CD8-positive, alpha-beta memory T cell (primary cell): ENCODE measurements around the gene BPTF. TPM values are rescaled to one million over a fixed set of nuclear protein-coding genes. Genes with fewer than 3 reads are reported as not detected.
"Not testable (repeated sequence)": the region's sequence is repeated elsewhere in the genome, so short reads cannot be mapped to it uniquely, and the experiment has no call there.

Experiments used
- CTCF ChIA-PET: fragments of 350-600 bp; sonication (Branson Sonifier 250); formaldehyde crosslinking; loops from one replicate; lab custom pipeline; 2021; ENCODE audit warnings: antibody characterized with exemption; lab: Charles Lee
- POLR2A ChIA-PET: fragments of 350-600 bp; sonication (Branson Sonifier 250); formaldehyde crosslinking; loops from one replicate; lab custom pipeline; 2021; ENCODE audit warnings: antibody characterized with exemption; lab: Charles Lee
- DNase-seq, 5 donors: peaks; one replicate each; pipeline versions ENCODE4 v3.0.0 to v3.0.0-alpha.2; 2020 to 2022; ENCODE audit warnings: mixed read lengths in 1 of 5
- H3K27ac ChIP-seq: one replicate; pipeline ENCODE4 v1.7.0; 2013; ENCODE audit warnings: low read depth, mild to moderate bottlenecking, low read length, moderate library complexity
- H3K27me3 ChIP-seq: 2 replicates; pipeline ENCODE4 v1.7.0; 2013; ENCODE audit warnings: low read length, mild to moderate bottlenecking; ENCODE audit not compliant: insufficient read depth, poor library complexity, severe bottlenecking
- H3K36me3 ChIP-seq: 2 replicates; pipeline ENCODE4 v1.7.0; 2013; ENCODE audit warnings: mild to moderate bottlenecking, low read length, moderate library complexity; ENCODE audit not compliant: insufficient read depth
- H3K4me1 ChIP-seq: 2 replicates; pipeline ENCODE4 v1.7.0; 2013; ENCODE audit warnings: mild to moderate bottlenecking, low read length, moderate library complexity; ENCODE audit not compliant: insufficient read depth
- H3K4me3 ChIP-seq: 2 replicates; pipeline ENCODE4 v1.7.0; 2013; ENCODE audit warnings: mild to moderate bottlenecking, low read length
- H3K9me3 ChIP-seq: 2 replicates; pipeline ENCODE4 v1.7.0; 2013; ENCODE audit warnings: mild to moderate bottlenecking, low read length
- H3K27ac Mint-ChIP-seq, 8 donors: one replicate each; pipeline ENCODE4 v1.8.0; 2020 to 2021; ENCODE audit warnings: mixed read lengths in 8 of 8, mild to moderate bottlenecking in 6 of 8, inconsistent platforms in 3 of 8, moderate library complexity in 3 of 8
- H3K27me3 Mint-ChIP-seq, 2 donors: one replicate each; pipeline ENCODE4 v1.8.0; 2020 to 2021; ENCODE audit warnings: mixed read lengths in 2 of 2, mild to moderate bottlenecking in 1 of 2, moderate library complexity in 1 of 2
- H3K36me3 Mint-ChIP-seq, 3 donors: one replicate each; pipeline ENCODE4 v1.8.0; 2020 to 2021; ENCODE audit warnings: mixed read lengths in 3 of 3, inconsistent platforms in 1 of 3, mild to moderate bottlenecking in 1 of 3
- H3K4me1 Mint-ChIP-seq, 3 donors: one replicate each; pipeline ENCODE4 v1.8.0; 2020 to 2021; ENCODE audit warnings: mixed read lengths in 3 of 3, inconsistent platforms in 1 of 3, mild to moderate bottlenecking in 1 of 3
- H3K4me3 Mint-ChIP-seq, 7 donors: one replicate each; pipeline ENCODE4 v1.8.0; 2020 to 2021; ENCODE audit warnings: mixed read lengths in 7 of 7, mild to moderate bottlenecking in 6 of 7, moderate library complexity in 4 of 7, inconsistent platforms in 2 of 7
- H3K9me3 Mint-ChIP-seq, 5 donors: one replicate each; pipeline ENCODE4 v1.8.0; 2020 to 2022; ENCODE audit warnings: mixed read lengths in 5 of 5, mild to moderate bottlenecking in 3 of 5, moderate library complexity in 2 of 5, inconsistent platforms in 1 of 5
- polyA plus RNA-seq: library from polyadenylated mRNA; unstranded; fragments of 300-500 nt; fragmentation: Illumina TruSeq; gene quantifications from one replicate; pipeline ENCODE4 v1.2.3, GENCODE V29; 2021
- total RNA-seq, 2 experiments: library from RNA; stranded (reverse); gene quantifications; one replicate each; pipeline ENCODE4 v1.2.3, GENCODE V29; 2021

BPTF gene
- total and polyA plus RNA-seq, 3 experiments from 2014 or later, result 25.1 to 82.4 (median 78.8) TPM

DNA sequence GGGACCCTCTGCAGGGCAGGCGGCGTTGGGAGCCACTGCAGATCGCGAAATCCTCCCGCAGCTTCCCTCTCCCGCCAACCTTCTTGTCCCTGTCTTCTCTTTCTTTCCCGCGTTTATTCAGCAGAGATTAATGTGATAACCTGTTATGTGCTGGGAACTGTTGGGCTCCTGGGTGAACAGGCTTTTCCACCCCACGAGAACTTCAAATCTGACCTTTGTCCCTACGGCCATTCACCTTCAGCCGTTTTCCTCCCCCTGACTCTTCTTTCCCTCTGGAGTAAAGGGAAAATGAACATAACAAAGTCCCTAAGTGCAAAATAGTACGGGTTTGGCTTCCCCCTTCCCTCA lies 195.1 kb downstream of the BPTF start:
- CTCF ChIA-PET, result interaction anchor here (0.7 to 1.8 kb wide), 9 partner anchors 10 to 363 kb away, joined by 3 to 14 read pairs (median 3); partner anchors contain the start of genes C17orf58 and KPNA2

DNA sequence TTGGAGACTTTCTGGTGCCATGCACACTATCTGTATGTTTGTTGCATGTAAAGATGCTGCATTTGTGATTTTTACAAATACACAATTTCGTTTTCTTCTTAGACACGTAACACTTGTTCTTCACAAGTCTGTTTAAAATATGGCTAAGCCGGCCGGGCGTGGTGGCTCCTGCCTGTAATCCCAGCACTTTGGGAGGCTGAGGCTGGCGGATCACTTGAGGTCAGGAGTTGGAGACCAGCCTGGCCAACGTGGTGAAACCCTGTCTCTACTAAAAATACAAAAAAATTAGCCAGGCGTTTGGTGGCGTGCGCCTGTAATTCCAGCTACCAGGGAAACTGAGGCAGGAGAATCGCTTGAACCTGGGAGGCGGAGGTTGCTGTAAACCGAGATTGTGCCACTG lies 195.5 kb downstream of the BPTF start:
- Mint-ChIP-seq H3K27ac (peak overlapping the region; percentile 74 to 97 (median 92)), H3K4me3 (peak overlapping the region; percentile 84 to 92 (median 86)), H3K4me1 (peaks cover 15 to 24% (median 21%) of the 10 kb centered on the region in 3 donors)
- DNase-seq, H3K36me3 Mint-ChIP-seq, H3K27me3 Mint-ChIP-seq, H3K4me1 ChIP-seq, H3K36me3 ChIP-seq, H3K27me3 ChIP-seq, H3K9me3 Mint-ChIP-seq, H3K9me3 ChIP-seq: not testable (repeated sequence)
- POLR2A ChIA-PET, result interaction anchor here (0.9 to 1.5 kb wide), 2 partner anchors 12 to 66 kb away, joined by 3 to 5 read pairs; no protein-coding TSS in a partner anchor
- CTCF ChIA-PET, result interaction anchor here (0.7 to 1.8 kb wide), 3 partner anchors 11 to 363 kb away, joined by 3 to 14 read pairs (median 13); partner anchors contain the start of gene KPNA2
- peak overlapping the region; percentile 57 for H3K27ac ChIP-seq
- peak overlapping the region; percentile 61 for H3K4me3 ChIP-seq

More for the DNA sequence above, 195.1 kb downstream of the BPTF start:
- Histone ChIP-seq H3K27ac (peak overlapping the region; percentile 57), H3K9me3 (no peaks in the 10 kb centered on the region), H3K27me3 (no peaks in the 10 kb centered on the region), H3K4me1 (peaks cover 9% of the 10 kb centered on the region), H3K4me3 (peak overlapping the region; percentile 61), H3K36me3 (no peaks in the 10 kb centered on the region)
- H3K36me3 Mint-ChIP-seq, result peaks cover 0 to 8% (median 0%) of the 10 kb centered on the region in 3 donors
- POLR2A ChIA-PET, result interaction anchor here (0.9 to 1.5 kb wide), 3 partner anchors 12 to 66 kb away, joined by 3 to 8 read pairs (median 5); no protein-coding TSS in a partner anchor
- H3K27me3 Mint-ChIP-seq, result peaks cover 0 to 7% of the 10 kb centered on the region in 2 donors
- H3K27ac Mint-ChIP-seq, result peak overlapping the region; percentile 74 to 97 (median 92)
- H3K4me3 Mint-ChIP-seq, result peak overlapping the region; percentile 84 to 92 (median 86)
- no peak for DNase-seq
- H3K4me1 Mint-ChIP-seq, result peaks cover 15 to 24% (median 21%) of the 10 kb centered on the region in 3 donors
- peaks cover 0 to 6% (median 0%) of the 10 kb centered on the region in 5 donors for H3K9me3 Mint-ChIP-seq

DNA sequence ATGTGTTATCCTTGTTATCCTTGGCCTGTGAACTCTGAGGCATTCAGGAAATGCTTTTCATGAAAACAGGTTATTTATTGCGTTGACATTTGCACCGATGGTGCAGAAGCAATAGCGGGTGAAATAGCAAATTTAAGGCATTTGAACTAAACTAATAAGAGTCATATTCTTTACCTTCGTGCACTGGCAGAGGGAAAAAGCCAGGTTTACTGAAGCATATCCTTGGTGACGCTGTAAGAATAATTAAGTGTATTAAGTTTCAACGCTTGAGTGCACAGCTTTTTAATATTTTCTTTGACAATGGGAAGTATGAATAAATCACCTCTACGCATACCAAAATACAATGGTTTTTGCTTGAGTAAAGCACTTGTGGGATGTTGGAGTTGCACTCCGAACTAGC lies 196.7 kb downstream of the BPTF start:
- H3K4me3 ChIP-seq, result no peak overlapping the region
- Mint-ChIP-seq H3K27ac (peak overlapping the region in 4 of 8 donors; percentile 43 to 74 (median 60)), H3K9me3 (peaks cover 0 to 6% (median 0%) of the 10 kb centered on the region in 5 donors), H3K4me1 (peaks cover 15 to 22% (median 21%) of the 10 kb centered on the region in 3 donors), H3K4me3 (peak overlapping the region in 6 of 7 donors; percentile 29 to 83 (median 51)), H3K36me3 (peaks cover 0 to 8% (median 0%) of the 10 kb centered on the region in 3 donors), H3K27me3 (peaks cover 0 to 7% of the 10 kb centered on the region in 2 donors)
- H3K9me3 ChIP-seq, result no peaks in the 10 kb centered on the region
- ChIA-PET POLR2A (no interaction called here), CTCF (no interaction called here)
- no peaks in the 10 kb centered on the region for H3K36me3 ChIP-seq
- H3K27ac ChIP-seq, result no peak overlapping the region
- H3K4me1 ChIP-seq, result peaks cover 9% of the 10 kb centered on the region
- no peak for DNase-seq
- H3K27me3 ChIP-seq, result no peaks in the 10 kb centered on the region

DNA sequence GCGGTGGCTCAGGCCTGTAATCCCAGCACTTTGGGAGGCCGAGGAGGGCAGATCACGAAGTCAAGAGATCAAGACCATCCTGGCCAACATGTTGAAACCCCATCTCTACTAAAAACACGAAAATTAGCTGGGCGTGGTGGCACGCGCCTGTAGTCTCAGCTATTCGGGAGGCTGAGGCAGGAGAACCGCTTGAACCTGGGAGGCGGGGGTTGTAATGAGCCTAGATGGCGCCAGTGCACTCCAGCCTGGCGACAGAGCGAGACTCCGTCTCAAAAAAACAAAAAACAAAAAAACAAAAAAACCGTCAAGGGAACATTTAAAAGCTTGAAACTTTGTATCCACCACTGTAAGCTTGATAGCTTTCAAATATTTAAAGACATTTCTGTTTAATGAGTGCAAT lies 197.2 kb downstream of the BPTF start:
- CTCF ChIA-PET, result interaction anchor here (1.7 kb wide), 1 partner anchor 11 kb away, joined by 4 read pairs; no protein-coding TSS in a partner anchor
- H3K4me3 ChIP-seq, POLR2A ChIA-PET, H3K4me1 ChIP-seq, H3K36me3 Mint-ChIP-seq, H3K27ac ChIP-seq, H3K9me3 Mint-ChIP-seq, DNase-seq, H3K36me3 ChIP-seq, H3K27me3 ChIP-seq, H3K27me3 Mint-ChIP-seq, H3K9me3 ChIP-seq: not testable (repeated sequence)
- H3K4me3 Mint-ChIP-seq, result peak overlapping the region in 1 of 7 donors; percentile 83
- peaks cover 14 to 20% (median 19%) of the 10 kb centered on the region in 3 donors for H3K4me1 Mint-ChIP-seq
- peak overlapping the region in 1 of 8 donors; percentile 74 for H3K27ac Mint-ChIP-seq

DNA sequence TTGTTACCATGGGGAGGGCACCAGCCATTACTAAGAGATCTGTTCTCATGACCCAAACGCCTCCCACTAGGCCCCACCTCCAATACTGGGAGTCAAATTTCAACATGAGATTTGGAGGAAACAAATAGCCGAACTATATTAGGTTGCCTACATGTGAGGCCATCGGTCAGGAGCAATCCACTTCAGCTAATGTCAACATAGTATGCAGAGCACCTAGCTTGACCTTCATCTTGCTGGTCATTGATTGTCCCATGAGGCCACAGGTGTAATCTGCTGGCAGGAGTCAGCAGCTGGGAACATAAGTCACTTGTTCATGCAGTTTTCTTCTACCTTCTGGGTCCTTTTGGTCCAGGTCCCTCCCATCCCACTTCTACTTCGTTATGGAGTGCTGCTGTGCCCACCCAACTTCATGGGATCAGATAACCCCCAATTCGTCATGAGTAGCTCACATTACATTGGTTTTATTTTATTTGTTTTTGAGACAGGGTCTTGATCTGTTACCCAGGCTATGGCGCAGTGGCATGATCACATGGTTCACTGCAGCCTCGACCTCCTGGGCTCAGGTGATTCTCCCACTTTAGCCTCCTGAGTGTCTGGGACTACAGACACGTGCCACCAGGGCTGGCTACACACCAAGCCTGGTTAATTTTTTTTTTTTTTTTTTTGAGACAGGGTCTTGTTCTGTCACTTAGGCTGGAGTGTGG lies 204.4 kb downstream of the BPTF start:
- H3K27me3 ChIP-seq, result no peaks in the 10 kb centered on the region
- peak overlapping the region; percentile 11 for H3K27ac ChIP-seq
- Mint-ChIP-seq H3K4me1 (no peaks in the 10 kb centered on the region), H3K36me3 (no peaks in the 10 kb centered on the region), H3K9me3 (no peaks in the 10 kb centered on the region), H3K4me3 (no peak overlapping the region), H3K27ac (no peak overlapping the region), H3K27me3 (peaks cover 0 to 2% of the 10 kb centered on the region in 2 donors)
- no peak overlapping the region for H3K4me3 ChIP-seq
- no peak for DNase-seq
- H3K36me3 ChIP-seq, result no peaks in the 10 kb centered on the region
- CTCF ChIA-PET, result no interaction called here
- H3K4me1 ChIP-seq, result no peaks in the 10 kb centered on the region
- POLR2A ChIA-PET, result no interaction called here
- no peaks in the 10 kb centered on the region for H3K9me3 ChIP-seq

Other genes starting within 250 kb of the BPTF start
- gene NOL11, start 107.6 kb upstream of the BPTF start, total RNA-seq, result 100 to 1,000 TPM; 106 to 111 TPM
- gene NOL11, start 107.6 kb upstream of the BPTF start, polyA plus RNA-seq, result 27.2 TPM
- gene C17orf58, start 171.0 kb downstream of the BPTF start, total RNA-seq, result 10 to 100 TPM; 45.7 to 45.8 TPM
- gene C17orf58, start 171.0 kb downstream of the BPTF start, polyA plus RNA-seq, result 2.2 TPM
- gene KPNA2, start 210.2 kb downstream of the BPTF start, total RNA-seq, result 100 to 1,000 TPM; 213 to 223 TPM
- 24.3 TPM for gene KPNA2, start 210.2 kb downstream of the BPTF start, polyA plus RNA-seq